ENCODE measurements around the gene PRM3. TPM values are rescaled to one million over a fixed set of nuclear protein-coding genes. Genes with fewer than 3 reads are reported as not detected.

PRM3 gene
- total RNA-seq, 1 experiment from 2014 or later: not detected

- Histone ChIP-seq H4K8ac (replicated peaks; ENCODE audit: insufficient read length, low read depth, low read length) (no peak overlapping the region), H3K9ac (ENCODE audit: extremely low read depth, insufficient read length, low read length) (no peak overlapping the region), H3K4me2 (ENCODE audit: insufficient read depth, insufficient read length, low read length) (no peak overlapping the region), H4K91ac (ENCODE audit: insufficient read length, low read depth, low read length) (no peak overlapping the region), H3K79me1 (ENCODE audit: insufficient read depth, low read depth, low read length, poor library complexity, severe bottlenecking) (no peaks in the 10 kb centered on the region), H2BK20ac (ENCODE audit: low read depth, low read length, poor library complexity, severe bottlenecking) (no peak overlapping the region), H3K9me3 (ENCODE audit: control insufficient read depth, low read depth, low read length) (no peaks in the 10 kb centered on the region), H3K4me1 (ENCODE audit: insufficient read depth, low read length) (no peaks in the 10 kb centered on the region), H3K56ac (ENCODE audit: insufficient read length, low read depth, low read length) (no peak overlapping the region), H3K23me2 (ENCODE audit: insufficient read length, low read depth, low read length, poor library complexity, severe bottlenecking) (no peaks in the 10 kb centered on the region), H4K20me1 (ENCODE audit: control insufficient read depth, insufficient read depth, insufficient read length) (no peaks in the 10 kb centered on the region), H3K4ac (ENCODE audit: low read depth, low read length) (no peak overlapping the region), H2BK15ac (ENCODE audit: low read depth, low read length) (no peak overlapping the region), H3K14ac (ENCODE audit: insufficient read depth, low read length) (no peak overlapping the region; the same call in 1 of the 2 replicates), H3T11ph (ENCODE audit: low read length) (no peak overlapping the region), H4K5ac (ENCODE audit: insufficient read length, low read depth, low read length) (no peak overlapping the region), H2BK120ac (ENCODE audit: low read depth, low read length, poor library complexity, severe bottlenecking) (no peak overlapping the region), H2AFZ (ENCODE audit: low read length) (no peak overlapping the region), H3K27me3 (ENCODE audit: insufficient read depth, low read length) (no peaks in the 10 kb centered on the region), H2BK5ac (ENCODE audit: insufficient read length, low read length) (no peak overlapping the region), H3K23ac (ENCODE audit: insufficient read length, low read depth, low read length) (no peak overlapping the region), H3K27ac (ENCODE audit: insufficient read length, low read depth, low read length) (no peak overlapping the region), H3K79me2 (ENCODE audit: insufficient read depth, low read length) (no peaks in the 10 kb centered on the region), H2BK12ac (ENCODE audit: insufficient read length, low read depth, low read length) (no peak overlapping the region), H3K18ac (ENCODE audit: insufficient read length, low read depth, low read length) (no peak overlapping the region), H2AK5ac (ENCODE audit: insufficient read length, low read length) (no peak overlapping the region)
- TF ChIP-seq, protein P1, sequence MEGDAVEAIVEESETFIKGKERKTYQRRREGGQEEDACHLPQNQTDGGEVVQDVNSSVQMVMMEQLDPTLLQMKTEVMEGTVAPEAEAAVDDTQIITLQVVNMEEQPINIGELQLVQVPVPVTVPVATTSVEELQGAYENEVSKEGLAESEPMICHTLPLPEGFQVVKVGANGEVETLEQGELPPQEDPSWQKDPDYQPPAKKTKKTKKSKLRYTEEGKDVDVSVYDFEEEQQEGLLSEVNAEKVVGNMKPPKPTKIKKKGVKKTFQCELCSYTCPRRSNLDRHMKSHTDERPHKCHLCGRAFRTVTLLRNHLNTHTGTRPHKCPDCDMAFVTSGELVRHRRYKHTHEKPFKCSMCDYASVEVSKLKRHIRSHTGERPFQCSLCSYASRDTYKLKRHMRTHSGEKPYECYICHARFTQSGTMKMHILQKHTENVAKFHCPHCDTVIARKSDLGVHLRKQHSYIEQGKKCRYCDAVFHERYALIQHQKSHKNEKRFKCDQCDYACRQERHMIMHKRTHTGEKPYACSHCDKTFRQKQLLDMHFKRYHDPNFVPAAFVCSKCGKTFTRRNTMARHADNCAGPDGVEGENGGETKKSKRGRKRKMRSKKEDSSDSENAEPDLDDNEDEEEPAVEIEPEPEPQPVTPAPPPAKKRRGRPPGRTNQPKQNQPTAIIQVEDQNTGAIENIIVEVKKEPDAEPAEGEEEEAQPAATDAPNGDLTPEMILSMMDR (conservative IDR thresholded peaks at IDR 0.05): no peak
- Mint-ChIP-seq H3K36me3 (ENCODE audit: insufficient read depth in 1 of 3, low read depth in 3 of 3) (no peaks in the 10 kb centered on the region), H3K4me1 (peaks cover 6 to 10% of the 10 kb centered on the region in 2 experiments), H3K27ac (no peak overlapping the region; a peak in 1 of 7 replicates), H3K27me3 (ENCODE audit: low read depth) (no peaks in the 10 kb centered on the region; the same call in 1 of the 2 replicates), H3K4me3 (no peak overlapping the region), H3K9me3 (peaks cover 0 to 7% of the 10 kb centered on the region in 2 experiments; a peak in 3 of 5 replicates)
- DNase-seq: no peak
- WGBS (ENCODE audit: extremely low coverage, insufficient read length, low lambda C conversion rate): no CpG with 5 or more reads among the region's 7 CpGs
Measured at GRCh38 chr16:11274964-11275363, 1.5 kb upstream of the PRM3 start.

Measured in H9 (cell line).